Gastroesophageal sphincter (tissue), 3 donors: ENCODE results near the gene SEPTIN1.

ENCODE experiments used
- CTCF ChIP-seq, 4 experiments: fragments of 200-600 bp in 2 of 4; fragments of 450-650 bp in 2 of 4; sonication (generic) in 1 of 4; IDR thresholded peaks; one replicate each; pipeline ENCODE4 v1.5.1; 2017 to 2019; ENCODE audit warnings: antibody characterized with exemption in 4 of 4, mild to moderate bottlenecking in 2 of 4, moderate library complexity in 2 of 4
- EP300 ChIP-seq: sonication (generic); formaldehyde crosslinking; IDR thresholded peaks from one replicate; pipeline ENCODE4 v1.6.1; 2017; ENCODE audit warnings: antibody characterized with exemption, mild to moderate bottlenecking
- POLR2A ChIP-seq, 2 donors: fragments of 450-650 bp; IDR thresholded peaks; one replicate each; pipeline ENCODE4 v1.6.1; 2017; ENCODE audit warnings: antibody characterized with exemption in 2 of 2, mild to moderate bottlenecking in 2 of 2, moderate library complexity in 1 of 2

GRCh38 chr16:30366511-30366910 is 15.8 kb downstream of the SEPTIN1 start:
- TF ChIP-seq EP300 (no peak), CTCF (IDR thresholded peaks at IDR 0.05) (no peak), POLR2A (IDR thresholded peaks at IDR 0.05) (no peak)
